ENCODE data around the gene BOD1L1. TPM values are rescaled to one million over a fixed set of nuclear protein-coding genes. Genes with fewer than 3 reads are reported as not detected.

The BOD1L1 gene
- total and polyA plus RNA-seq, 9 donors = 21.2 to 41.6 (median 38.3) TPM

- no peaks in the 10 kb centered on the region for H3K9me3 ChIP-seq
- TF ChIP-seq POLR2A (IDR thresholded peaks at IDR 0.05) = no peak
- TF ChIP-seq, protein P1, sequence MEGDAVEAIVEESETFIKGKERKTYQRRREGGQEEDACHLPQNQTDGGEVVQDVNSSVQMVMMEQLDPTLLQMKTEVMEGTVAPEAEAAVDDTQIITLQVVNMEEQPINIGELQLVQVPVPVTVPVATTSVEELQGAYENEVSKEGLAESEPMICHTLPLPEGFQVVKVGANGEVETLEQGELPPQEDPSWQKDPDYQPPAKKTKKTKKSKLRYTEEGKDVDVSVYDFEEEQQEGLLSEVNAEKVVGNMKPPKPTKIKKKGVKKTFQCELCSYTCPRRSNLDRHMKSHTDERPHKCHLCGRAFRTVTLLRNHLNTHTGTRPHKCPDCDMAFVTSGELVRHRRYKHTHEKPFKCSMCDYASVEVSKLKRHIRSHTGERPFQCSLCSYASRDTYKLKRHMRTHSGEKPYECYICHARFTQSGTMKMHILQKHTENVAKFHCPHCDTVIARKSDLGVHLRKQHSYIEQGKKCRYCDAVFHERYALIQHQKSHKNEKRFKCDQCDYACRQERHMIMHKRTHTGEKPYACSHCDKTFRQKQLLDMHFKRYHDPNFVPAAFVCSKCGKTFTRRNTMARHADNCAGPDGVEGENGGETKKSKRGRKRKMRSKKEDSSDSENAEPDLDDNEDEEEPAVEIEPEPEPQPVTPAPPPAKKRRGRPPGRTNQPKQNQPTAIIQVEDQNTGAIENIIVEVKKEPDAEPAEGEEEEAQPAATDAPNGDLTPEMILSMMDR (IDR thresholded peaks at IDR 0.05) = no peak
- TF ChIP-seq EP300 (IDR thresholded peaks at IDR 0.05) = no peak
- peaks cover 5% of the 10 kb centered on the region for H3K4me1 ChIP-seq (ENCODE audit: insufficient read depth)
- no peak overlapping the region for H3K27ac ChIP-seq
- no peak overlapping the region for H3K4me3 ChIP-seq
- intact Hi-C loops (cut with DNase I) = no loop called here
- DNase-seq = no peak
- H3K27me3 ChIP-seq = peaks cover 19% of the 10 kb centered on the region
- WGBS, 3 donors = 6 to 11% (median 9%) methylated on average over 34 of the region's 34 CpGs
- no peaks in the 10 kb centered on the region for H3K36me3 ChIP-seq
Measured at GRCh38 chr4:13537011-13537831, 90.3 kb downstream of the BOD1L1 start.

DNA sequence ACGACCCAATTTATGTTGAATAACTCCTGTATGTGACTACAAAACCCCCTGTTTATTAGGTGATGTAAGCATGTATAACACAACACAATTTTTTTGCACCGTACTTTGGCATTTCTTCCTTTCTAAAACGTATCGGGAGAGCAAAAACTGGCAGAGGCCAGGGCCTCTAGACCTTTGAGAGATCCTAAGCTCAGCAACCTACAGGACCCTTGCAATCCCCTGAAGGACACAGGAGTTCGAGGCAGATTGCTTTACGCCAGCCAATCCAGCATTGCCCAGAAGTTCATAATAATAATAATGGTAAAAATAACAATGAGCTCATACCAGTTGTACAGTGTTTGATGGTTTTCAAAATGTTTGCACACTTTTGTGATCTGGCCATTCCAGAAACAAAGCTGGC, 90.9 kb downstream of the BOD1L1 start:
- H3K4me3 ChIP-seq = no peak overlapping the region
- TF ChIP-seq EP300 (IDR thresholded peaks at IDR 0.05) (no peak), POLR2A (IDR thresholded peaks at IDR 0.05) (no peak)
- WGBS, 3 donors = 18 to 26% (median 23%) methylated on average over 6 of the region's 6 CpGs
- H3K27ac ChIP-seq = no peak overlapping the region
- H3K9me3 ChIP-seq = no peaks in the 10 kb centered on the region
- intact Hi-C loops (cut with DNase I) = no loop called here
- H3K27me3 ChIP-seq = peaks cover 15% of the 10 kb centered on the region
- no peaks in the 10 kb centered on the region for H3K36me3 ChIP-seq
- H3K4me1 ChIP-seq (ENCODE audit: insufficient read depth) = no peaks in the 10 kb centered on the region
- no peak for DNase-seq

DNA sequence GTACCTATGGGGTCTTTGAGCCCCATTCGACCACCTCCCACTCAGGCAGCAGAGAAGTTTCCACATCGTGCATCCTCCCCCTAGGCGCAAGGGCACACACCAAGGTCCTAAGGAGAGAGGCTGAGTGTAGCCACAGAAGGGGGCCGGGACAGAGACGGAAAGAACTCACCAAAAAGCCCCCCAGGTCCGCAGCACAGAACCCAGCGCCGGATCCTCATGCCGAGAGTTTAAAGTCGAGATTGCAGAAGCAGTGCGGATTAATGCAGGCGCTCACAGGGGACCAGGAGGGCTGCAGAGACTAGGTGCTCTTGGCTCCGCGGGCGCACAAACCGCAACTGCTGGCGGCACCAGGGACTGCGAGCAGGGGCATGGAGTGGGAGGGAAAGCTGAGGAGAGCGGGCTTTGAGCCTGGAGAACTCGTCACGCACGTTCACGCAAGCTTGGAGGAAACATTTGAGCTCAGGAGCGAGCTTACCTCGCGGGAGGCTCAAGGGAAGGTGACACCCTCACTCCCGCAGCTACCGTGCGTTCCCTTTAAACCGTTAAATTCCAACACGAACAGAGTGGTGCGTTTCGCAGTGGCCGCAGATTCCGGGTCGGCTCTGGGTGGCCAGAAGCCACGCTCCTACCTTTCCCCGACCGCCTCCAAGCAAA, 91.7 kb downstream of the BOD1L1 start:
- Histone ChIP-seq H3K27me3 (peaks cover 12% of the 10 kb centered on the region), H3K4me1 (ENCODE audit: insufficient read depth) (no peaks in the 10 kb centered on the region), H3K4me3 (no peak overlapping the region), H3K9me3 (no peaks in the 10 kb centered on the region), H3K36me3 (no peaks in the 10 kb centered on the region), H3K27ac (no peak overlapping the region)
- DNase-seq = no peak
- intact Hi-C loops (cut with DNase I) = no loop called here
- no peak for TF ChIP-seq EP300 (IDR thresholded peaks at IDR 0.05)
- TF ChIP-seq, protein P1 (IDR thresholded peaks at IDR 0.05) = no peak
- no peak for TF ChIP-seq POLR2A (IDR thresholded peaks at IDR 0.05)
- 2 to 4% (median 2%) methylated on average over 39 of the region's 39 CpGs for WGBS, 3 donors

DNA sequence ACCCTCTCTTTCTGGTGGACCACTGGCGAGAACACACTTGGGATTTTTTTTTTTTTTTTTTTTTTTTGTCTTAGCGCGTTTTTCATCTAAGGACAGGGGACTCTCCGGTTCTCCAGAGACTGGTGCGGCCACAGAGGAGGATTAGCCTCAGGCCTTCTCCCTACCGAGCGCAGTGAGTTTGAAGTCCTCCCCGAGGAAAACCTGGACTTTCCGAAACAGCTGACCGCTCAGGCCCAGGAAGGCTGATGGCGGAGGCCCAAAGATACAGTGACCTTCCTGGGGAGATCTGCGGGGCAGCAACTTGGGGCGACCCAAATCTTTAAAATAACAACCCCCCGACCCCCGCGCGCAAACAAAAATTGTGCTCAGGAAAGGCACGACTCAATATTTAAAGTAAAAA, 92.4 kb downstream of the BOD1L1 start:
- Histone ChIP-seq H3K9me3 (no peaks in the 10 kb centered on the region), H3K4me3 (no peak overlapping the region), H3K27ac (no peak overlapping the region), H3K27me3 (peaks cover 8% of the 10 kb centered on the region), H3K4me1 (ENCODE audit: insufficient read depth) (no peaks in the 10 kb centered on the region), H3K36me3 (no peaks in the 10 kb centered on the region)
- WGBS, 3 donors = 2 to 5% (median 4%) methylated on average over 18 of the region's 18 CpGs
- DNase-seq = no peak
- intact Hi-C loops (cut with DNase I) = no loop called here
- TF ChIP-seq EP300 (IDR thresholded peaks at IDR 0.05) = no peak
- no peak for TF ChIP-seq POLR2A (IDR thresholded peaks at IDR 0.05)
- TF ChIP-seq, protein P1 (IDR thresholded peaks at IDR 0.05) = no peak

All from ovary (tissue), 9 donors.